Measurements from ENCODE around the gene SLC39A3.

The SLC39A3 gene

GRCh38 chr19:2761309-2761677 is 21.5 kb upstream of the SLC39A3 start:
- TF ChIP-seq CTCF (IDR thresholded peaks at IDR 0.05; ENCODE audit: low read depth, low read length) = no peak
- H3K4me3 ChIP-seq (replicated peaks in 1 of 2; ENCODE audit: low read depth in 2 of 2, low read length in 2 of 2) = no peak overlapping the region
- DNase-seq (ENCODE audit: low read depth in 2 of 2) = no peak

DNA sequence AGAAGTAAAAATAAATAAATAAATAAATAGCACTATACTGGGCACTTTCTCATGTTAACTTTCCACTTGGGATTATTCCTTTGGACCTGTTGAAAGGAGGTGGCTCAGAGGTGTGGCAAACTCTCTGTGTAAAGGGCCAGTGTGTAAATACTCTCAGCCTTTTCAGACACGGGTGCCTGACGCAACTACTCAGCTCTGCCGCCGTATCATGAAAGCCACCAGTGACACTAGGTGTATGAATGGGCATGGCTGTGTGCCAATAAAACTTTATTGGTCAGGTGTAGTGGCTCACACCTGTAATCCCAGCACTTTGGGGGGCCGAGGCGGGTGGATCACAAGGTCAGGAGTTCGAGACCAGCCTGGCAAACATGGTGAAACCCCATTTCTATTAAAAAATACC is 20.1 kb upstream of the SLC39A3 start:
- H3K4me3 ChIP-seq (replicated peaks in 1 of 2; ENCODE audit: low read depth in 2 of 2, low read length in 2 of 2) = no peak overlapping the region
- TF ChIP-seq CTCF (IDR thresholded peaks at IDR 0.05; ENCODE audit: low read depth, low read length) = no peak
- no peak for DNase-seq (ENCODE audit: low read depth in 2 of 2)

DNA sequence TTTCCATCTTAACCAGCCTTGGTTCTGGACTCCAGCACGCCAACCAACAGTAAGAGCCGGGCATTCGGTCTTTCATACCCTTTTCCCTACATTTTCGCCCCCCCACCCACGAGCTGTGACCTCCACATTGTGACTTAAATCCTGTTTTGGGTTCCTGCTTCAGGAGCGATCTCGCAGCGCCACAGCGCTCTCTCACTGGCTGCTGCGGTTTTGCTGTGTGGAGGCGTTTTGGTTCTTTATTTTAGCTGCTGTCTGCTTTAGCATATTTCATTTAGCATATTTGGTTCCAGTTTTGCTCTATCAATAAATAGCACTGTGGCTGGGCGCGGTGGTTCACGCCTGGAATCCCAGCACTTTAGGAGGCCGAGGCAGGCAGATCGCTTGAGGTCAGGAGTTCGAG is 19.5 kb upstream of the SLC39A3 start:
- no peak for DNase-seq (ENCODE audit: low read depth in 2 of 2)
- TF ChIP-seq CTCF (IDR thresholded peaks at IDR 0.05; ENCODE audit: low read depth, low read length) = no peak
- no peak overlapping the region for H3K4me3 ChIP-seq (replicated peaks in 1 of 2; ENCODE audit: low read depth in 2 of 2, low read length in 2 of 2)

GRCh38 chr19:2758601-2759313 is 18.9 kb upstream of the SLC39A3 start:
- no peak overlapping the region for H3K4me3 ChIP-seq (replicated peaks in 1 of 2; ENCODE audit: low read depth in 2 of 2, low read length in 2 of 2)
- no peak for TF ChIP-seq CTCF (IDR thresholded peaks at IDR 0.05; ENCODE audit: low read depth, low read length)
- no peak for DNase-seq (ENCODE audit: low read depth in 2 of 2)

DNA sequence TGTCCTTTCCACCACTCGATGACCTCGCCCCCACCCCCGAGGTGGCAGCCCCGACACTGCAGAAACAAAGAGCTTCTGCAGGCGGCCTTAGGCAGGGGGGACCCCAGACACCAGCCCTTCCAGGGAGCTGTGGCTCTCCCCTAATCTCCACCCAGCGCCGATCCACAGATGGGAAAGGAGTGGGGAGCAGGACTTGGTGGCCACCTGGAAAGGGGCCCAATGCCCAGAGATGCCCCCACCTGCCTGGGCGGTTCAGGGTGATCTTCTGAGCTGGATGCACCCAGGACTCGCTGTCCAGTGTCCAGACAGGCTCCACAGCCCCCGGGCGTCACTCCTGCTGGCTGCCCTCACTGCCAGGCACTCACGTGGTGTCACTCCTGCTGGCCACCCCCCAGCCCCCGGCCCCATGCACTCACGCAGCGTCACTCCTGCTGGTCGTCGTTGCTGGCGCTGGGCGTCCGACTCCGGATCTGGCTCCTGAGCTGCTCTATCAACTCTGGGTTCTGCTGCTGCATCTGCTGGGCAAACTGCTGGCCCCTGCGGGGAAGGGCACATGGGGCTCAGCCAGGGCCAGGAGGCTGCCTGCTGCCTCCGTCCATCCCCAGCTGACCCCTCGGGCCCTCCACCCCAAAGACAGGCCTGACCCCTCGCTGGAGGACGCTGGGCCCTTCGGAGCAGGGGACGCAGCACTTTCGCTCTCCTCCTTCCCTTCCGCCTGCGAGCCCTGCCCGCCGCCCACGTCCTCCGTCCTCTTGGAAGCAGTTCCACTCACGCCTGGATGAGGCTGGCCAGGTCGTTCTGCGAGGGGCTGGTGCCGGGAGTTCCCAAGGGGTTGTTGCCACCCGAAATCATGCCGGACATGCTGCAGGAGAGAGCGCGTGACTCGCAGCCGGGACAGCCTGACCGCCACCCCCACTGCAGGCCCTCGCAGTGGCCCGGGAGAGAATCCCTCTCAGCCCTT is 17.4 kb upstream of the SLC39A3 start:
- no peak for DNase-seq (ENCODE audit: low read depth in 2 of 2)
- H3K4me3 ChIP-seq (replicated peaks in 1 of 2; ENCODE audit: low read depth in 2 of 2, low read length in 2 of 2) = no peak overlapping the region
- TF ChIP-seq CTCF (IDR thresholded peaks at IDR 0.05; ENCODE audit: low read depth, low read length) = no peak

DNA sequence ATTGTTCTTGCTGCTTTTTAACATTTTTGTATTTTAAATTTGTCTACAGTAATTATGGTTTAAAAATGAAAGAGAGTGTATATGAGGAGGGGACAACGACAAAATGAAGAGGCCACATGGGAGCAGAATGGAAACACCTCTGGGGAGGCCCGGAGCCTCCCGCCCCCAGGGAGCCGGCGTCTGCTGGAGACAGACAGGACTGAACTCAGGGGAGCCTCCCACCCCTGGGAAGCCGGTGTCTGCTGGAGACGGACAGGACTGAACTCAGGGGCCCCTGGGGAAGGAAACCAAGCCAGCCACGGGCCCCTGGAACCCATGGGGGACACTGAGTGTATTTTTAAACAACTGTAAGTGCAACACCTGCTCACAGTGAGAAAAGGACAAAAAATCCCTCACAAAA is 16.7 kb upstream of the SLC39A3 start:
- no peak for DNase-seq (ENCODE audit: low read depth in 2 of 2)
- TF ChIP-seq CTCF (IDR thresholded peaks at IDR 0.05; ENCODE audit: low read depth, low read length) = no peak
- no peak overlapping the region for H3K4me3 ChIP-seq (replicated peaks in 1 of 2; ENCODE audit: low read depth in 2 of 2, low read length in 2 of 2)
